Suppressor macrophage (primary cell): ENCODE results near the gene C22orf31.
A peak's percentile ranks its signal among the peaks of the same experiment; 100 is the strongest.
"Not testable (repeated sequence)": the region's sequence is repeated elsewhere in the genome, so short reads cannot be mapped to it uniquely, and the experiment has no call there.

Experiments
- DNase-seq, 4 experiments: peaks; one replicate each; pipeline ENCODE4 v3.0.0-alpha.2; 2020 to 2022

Gene C22orf31

DNA sequence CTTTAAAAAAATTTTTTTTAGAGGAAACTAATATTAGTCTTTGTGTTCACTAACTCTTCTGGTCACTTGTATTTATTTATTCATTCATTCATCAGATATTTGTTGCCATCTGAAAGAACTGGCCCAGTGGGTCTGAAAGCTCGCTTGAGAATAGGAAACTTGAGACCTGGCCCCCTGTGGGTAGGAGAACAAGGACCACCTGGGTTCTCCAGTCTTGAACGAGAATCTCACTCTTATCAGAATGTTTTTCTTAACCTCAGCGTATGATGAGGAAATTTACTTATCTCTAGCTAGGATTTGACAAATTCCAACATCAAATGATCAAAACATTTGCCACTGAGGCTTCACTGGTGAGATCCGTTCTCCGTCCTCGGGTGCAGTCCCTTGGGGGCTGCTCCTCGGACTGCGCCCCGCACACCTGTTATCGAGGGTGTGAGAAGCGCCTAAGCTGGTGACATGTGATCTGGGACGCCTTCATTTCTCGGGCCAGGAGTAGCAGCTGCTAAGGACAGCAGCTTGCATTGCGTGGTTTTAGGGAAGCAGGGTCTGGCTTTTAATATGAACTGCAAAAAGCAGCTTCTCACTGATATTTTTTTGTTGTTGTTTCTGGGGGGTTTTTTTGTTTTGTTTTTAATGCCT is 6.3 kb downstream of the C22orf31 start:
- no peak for DNase-seq

- DNase-seq: no peak
These were observed 7.3 kb downstream of the C22orf31 start for GRCh38 chr22:29054251-29054767.

GRCh38 chr22:29053048-29053702 is 8.5 kb downstream of the C22orf31 start:
- no peak for DNase-seq

DNA sequence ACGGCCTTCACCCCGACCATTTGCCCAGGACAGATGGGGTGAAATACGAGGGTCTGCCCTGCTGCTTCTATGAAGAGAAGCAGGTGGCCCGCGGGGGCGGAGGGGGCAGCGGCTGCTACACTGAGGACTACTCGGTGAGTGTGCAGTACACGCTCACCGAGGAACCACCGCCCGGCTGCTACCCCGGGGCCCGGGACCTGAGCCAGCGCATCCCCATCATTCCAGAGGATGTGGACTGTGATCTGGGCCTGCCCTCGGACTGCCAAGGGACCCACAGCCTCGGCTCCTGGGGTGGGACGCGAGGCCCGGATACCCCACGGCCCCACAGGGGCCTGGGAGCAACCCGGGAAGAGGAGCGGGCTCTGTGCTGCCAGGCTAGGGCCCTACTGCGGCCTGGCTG is 11.2 kb downstream of the C22orf31 start:
- no peak for DNase-seq

GRCh38 chr22:29049655-29050263 is 11.9 kb downstream of the C22orf31 start:
- no peak for DNase-seq

DNA sequence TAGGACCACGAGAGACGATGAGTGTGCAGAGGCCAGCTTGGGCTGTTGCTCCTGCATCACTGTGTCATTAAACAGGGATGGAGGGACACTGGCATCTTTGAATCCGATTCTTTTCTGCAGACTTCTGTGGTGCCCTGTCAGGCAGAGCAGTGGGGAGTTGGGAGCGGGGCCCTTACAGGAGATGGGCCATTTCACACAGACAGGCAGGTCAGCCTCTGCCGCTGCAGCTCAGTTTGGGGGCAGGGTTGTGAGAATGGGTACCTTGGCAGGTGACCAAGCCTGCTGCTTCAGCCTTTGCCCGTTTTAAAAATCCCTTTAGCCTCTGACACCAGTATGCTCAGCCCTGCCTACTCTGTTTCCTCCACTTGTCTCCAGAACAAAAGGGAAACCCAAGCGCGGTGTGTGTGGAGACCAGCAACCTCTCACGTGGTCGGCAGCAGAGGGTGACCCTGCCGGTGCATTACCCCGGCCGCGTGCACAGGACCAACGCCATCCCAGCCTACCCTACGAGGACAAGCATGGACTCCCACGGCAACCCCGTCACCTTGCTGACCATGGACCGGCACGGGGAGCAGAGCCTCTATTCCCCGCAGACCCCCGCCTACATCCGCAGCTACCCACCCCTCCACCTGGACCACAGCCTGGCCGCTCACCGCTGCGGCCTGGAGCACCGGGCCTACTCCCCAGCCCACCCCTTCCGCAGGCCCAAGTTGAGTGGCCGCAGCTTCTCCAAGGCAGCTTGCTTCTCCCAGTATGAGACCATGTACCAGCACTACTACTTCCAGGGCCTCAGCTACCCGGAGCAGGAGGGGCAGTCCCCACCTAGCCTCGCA is 12.6 kb downstream of the C22orf31 start:
- no peak for DNase-seq

DNA sequence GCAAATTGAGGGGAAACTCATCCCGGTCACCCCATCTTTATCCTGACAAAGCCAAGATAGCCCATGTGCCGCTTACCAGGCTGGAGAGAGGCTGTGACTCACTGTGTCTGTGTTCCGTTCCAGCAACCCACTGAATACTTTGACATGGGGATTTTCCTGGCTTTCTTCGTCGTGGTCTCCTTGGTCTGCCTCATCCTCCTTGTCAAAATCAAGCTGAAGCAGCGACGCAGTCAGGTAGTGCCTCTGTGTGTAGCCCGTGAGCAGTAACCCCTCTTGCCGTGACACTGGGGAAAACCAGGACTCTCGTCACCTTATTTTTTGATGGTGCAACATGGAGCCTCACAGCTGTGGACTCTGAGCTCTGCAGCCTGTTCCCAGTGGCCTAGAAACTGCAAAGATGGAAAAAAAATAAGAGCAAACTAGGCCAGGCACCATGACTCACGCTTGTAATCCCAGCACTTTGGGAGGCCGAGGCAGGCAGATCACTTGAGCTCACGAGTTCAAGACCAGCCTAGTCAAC is 16.9 kb downstream of the C22orf31 start:
- no peak for DNase-seq

GRCh38 chr22:29043906-29044575 is 17.6 kb downstream of the C22orf31 start:
- DNase-seq: no peak

DNA sequence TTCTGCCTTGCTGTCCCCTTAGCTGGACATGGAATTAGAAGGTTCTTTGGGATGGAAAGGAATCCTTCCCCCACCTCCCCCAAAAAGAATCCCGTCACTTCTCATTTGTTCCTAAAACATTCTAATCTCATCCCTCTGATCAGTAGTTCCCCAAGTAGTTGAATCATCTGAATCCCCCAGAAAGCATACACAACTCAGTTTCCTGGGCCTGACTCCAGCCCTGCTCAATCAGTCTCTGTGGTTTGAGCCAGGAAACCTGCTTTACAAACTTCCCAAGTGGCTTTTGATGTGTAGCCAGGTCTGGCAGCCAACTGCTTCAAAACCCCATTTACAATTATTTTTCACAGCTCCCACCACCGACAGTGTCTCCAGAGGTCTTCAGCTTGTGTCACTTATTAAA is 20.2 kb downstream of the C22orf31 start:
- DNase-seq: no peak

DNA sequence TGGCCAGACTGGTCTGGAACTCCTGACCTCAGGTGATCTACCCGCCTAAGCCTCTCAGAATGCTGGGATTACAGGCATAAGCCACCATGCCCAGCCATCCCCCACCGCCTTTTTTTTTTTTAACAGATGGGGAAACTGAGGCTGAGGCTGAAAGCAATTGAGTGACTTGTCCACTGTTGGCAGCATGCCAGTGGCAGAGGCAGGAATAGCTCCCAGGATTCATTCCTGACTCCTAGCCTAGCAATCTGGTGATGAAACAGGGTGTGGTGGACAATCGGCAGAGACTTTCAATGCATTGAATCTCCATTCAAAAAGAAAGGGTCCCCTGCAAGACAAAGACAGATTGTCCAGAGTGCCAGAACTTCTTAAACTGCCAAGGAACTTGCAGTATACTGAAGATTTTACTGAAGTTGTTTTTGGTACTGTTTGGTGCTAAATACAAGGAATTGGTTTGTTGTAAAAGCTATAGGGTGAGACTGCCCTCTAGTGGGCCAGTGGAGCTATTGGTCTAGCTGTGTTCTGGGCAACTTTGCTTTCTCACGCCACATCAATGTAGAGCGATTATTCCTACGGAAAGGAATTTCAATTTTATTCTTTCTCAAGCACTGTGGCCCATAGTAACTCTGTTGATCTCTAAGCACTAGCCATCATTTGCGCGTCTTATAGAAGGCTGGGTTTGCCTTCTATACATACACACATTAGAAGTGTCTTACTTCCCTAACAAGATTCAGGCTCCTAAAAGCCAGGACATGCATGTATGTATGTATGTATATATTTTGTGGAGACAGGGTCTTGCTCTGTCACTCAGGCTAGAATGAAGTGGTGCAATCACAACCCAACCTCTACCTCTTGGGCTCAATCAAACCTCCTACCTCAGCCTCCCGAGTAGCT is 21.0 kb downstream of the C22orf31 start:
- peak; percentile 76 to 87 (median 78) for DNase-seq

- DNase-seq: not testable (repeated sequence)
These were observed 21.9 kb downstream of the C22orf31 start for GRCh38 chr22:29039684-29040083.

DNA sequence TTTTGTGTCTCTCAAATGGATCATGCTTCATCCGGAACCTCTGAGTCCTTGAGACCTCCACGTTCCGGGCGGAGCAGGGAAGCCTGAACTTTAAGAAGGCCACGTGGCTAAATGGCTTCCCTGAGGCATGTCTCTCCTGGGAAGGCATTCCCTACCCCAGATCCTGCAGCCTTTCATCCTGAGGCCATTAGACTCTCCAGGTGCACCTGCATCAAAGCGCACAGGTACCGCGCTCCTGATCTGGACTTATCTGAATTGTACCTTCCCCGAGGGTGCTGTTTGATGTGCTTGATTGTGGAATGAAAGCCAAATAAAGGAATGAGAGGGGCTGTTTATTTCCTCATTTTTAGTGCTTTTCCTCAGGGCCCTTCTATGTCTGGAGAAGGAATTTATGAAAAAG is 22.5 kb downstream of the C22orf31 start:
- DNase-seq: no peak

DNA sequence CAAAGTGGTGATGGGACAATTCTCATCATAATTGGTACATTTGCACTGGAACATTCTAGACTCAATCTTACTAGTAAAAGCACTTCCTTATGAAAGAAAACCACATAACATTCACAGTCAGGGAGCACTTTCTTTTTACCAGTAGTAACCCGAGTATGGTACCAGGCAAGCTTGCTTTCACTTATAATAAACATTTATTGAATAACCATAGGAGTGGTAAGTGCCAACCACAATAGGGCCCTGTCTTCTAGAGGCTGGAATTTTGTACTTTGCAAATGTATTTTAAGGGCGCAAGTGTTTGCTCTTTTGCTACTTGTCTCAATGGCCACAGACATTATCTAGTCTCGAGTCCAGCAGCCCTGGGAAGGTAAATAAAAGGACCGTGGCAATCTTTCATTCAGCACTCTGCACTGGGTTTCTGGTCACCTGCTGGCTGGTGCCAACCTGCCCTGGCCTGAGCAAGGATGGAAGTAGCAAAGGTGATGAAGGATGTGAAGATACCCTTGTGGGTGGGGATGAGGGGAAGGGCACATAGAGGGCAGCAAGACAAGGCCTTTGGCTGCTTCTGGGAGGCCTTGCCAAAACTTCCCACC is 24.2 kb downstream of the C22orf31 start:
- DNase-seq: no peak

GRCh38 chr22:29032584-29032983 is 29.0 kb downstream of the C22orf31 start:
- no peak for DNase-seq

DNA sequence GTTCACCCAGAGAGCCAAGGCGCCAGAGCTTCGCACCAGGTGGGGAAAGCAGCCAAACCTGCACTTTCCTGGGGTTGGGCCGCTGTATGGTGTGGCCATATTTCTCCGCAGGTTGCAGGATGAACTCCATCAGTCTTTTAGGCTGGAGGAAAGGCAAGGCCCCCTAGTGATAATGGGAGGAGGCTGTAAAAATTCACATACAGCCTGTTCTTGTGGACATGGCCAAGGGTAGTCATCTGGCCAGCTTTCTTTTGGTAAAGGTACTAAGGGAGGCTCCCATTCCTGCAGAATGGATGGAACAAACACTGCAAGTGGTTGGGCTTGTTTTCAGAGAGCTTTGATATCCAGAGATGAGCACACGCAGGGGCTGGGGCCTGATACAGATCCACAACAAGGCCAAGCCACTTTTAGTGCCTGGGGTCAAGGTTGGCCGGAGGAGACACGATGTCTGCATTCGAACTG is 29.6 kb downstream of the C22orf31 start:
- DNase-seq: no peak

- peak; percentile 22 to 52 (median 36) for DNase-seq
These were observed 30.2 kb downstream of the C22orf31 start for GRCh38 chr22:29031227-29032011.

DNA sequence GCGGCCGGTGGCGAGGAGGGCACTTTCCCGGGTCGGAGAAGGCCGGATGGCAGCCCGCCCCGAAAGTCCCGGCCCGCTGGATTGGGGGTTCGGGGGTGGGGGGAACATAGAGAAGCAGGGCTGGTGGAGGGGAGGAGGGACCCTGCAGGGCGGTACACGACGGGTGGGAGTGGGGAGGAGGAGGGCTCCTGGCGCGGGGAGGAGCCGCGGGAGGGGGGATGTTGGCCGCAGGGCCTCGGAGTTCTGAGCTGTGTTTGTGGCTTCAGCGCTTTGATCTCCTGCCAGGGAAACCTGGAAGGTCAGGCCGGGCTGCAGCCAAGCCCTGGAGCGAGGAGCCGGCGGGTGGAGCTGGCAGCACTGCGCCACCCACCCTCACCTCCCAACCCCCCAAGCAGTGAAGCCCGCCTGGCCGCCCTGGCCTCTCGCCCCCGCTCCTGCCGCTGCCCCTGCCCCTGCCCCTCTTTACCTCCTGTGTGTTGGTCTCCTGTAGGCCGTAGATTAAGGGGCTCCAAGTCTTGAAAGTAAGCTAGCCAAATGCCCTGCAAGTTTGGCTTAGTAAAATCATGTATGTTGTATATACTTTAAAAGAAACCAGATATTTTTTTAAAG is 30.9 kb downstream of the C22orf31 start:
- DNase-seq: peak in 2 of 4 experiments; percentile 7 to 30

DNA sequence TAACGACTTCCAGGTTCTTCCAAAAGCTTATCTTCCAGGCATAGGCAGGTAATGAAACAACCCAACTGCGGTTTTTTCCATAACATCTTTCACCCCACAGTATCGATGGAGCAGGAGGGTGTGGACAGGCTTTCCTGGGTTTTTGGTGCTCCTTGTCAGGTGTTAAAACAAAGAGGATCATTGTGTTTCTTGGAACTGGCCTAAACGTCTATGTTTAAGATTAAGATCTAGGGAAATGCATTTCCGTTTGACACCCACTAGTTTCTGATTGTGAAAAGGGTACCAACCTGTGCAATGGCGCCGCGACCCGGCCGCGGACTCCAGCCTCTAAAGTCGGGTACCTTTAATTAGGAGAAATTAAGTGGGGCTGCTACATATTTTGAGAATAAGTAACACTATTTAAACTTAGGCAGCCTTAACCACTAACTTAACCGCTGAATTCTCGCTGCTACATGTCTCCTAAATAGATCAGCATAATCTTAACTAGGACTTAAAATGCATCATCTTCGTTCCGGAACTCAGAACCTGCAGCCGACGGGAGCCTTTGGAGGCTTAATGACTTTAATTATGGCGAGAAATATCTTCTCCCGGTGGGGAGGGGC is 31.5 kb downstream of the C22orf31 start:
- peak in 1 of 4 experiments; percentile 8 for DNase-seq
